ENCODE results near the gene GALNT9. TPM values are rescaled to one million over a fixed set of nuclear protein-coding genes. Genes with fewer than 3 reads are reported as not detected.

GALNT9 gene
- total RNA-seq, 1 donor, result not detected

DNA sequence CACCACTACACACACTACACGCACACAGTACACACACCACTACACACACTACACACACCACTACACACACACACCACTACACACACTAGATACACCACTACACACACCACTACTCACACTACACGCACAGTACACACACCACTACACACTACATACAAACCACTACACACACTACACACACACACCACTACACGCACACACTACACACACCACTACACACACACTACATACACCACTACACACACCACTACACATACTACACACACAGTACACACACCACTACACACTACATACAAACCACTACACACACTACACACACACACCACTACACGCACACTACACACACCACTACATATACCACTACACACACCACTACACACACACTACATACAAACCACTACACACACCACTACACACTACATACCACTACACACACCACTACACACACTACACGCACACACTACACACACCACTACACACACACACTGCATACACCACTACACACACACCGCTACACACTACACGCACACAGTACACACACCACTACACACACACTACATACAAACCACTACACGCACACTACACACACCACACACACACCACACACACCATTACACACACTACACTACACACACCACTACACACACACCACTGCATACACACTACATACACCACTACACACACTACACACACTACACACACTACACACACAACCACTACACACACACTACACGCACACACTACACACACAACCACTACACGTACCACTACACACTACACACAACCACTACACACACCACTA lies 173.4 kb downstream of the GALNT9 start:
- no peak for DNase-seq (ENCODE audit: low read depth)

DNA sequence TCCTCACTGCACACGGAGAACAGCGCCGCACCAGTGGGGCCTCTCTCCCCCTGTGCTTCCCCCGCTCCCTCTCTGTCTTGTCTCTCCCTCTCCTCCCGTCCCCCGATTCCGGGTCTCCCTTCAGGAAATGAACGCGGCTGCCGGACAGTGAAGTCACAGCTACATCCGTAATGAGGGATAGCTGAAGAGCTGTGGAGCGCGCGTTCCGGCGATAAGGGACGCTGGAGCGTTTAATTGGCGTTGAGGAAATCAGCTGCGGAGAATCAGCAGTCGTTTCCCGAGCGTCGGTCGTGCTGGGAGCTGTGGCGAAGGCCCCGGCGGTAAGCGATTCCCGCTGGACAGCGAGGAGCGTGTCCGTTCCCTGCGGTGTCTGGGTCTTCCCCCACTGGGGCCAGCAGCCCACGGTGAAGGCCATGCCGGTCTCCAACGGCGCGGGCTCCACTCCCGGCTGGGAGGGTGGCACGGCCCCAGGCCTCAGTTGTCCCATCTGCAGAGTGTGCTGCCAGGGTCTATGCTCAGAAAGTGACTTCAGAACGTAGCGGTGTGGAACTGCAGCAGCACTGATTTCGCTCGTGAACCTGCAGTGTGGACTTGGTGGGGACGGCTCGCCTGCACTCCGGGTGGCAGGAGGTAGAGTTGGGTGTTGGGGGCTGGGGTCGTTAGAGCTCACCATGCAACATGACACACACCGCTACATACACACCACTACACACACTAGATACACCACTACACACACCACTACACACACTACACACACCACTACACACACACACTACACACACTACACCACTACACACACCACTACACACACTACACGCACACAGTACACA lies 174.2 kb downstream of the GALNT9 start:
- TF ChIP-seq, protein P1, sequence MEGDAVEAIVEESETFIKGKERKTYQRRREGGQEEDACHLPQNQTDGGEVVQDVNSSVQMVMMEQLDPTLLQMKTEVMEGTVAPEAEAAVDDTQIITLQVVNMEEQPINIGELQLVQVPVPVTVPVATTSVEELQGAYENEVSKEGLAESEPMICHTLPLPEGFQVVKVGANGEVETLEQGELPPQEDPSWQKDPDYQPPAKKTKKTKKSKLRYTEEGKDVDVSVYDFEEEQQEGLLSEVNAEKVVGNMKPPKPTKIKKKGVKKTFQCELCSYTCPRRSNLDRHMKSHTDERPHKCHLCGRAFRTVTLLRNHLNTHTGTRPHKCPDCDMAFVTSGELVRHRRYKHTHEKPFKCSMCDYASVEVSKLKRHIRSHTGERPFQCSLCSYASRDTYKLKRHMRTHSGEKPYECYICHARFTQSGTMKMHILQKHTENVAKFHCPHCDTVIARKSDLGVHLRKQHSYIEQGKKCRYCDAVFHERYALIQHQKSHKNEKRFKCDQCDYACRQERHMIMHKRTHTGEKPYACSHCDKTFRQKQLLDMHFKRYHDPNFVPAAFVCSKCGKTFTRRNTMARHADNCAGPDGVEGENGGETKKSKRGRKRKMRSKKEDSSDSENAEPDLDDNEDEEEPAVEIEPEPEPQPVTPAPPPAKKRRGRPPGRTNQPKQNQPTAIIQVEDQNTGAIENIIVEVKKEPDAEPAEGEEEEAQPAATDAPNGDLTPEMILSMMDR (IDR thresholded peaks at IDR 0.05; ENCODE audit: insufficient read depth, low read depth, low read length), result no peak
- DNase-seq (ENCODE audit: low read depth), result no peak
- no peak overlapping the region for H3K4me3 ChIP-seq (ENCODE audit: low read depth, low read length)

More for the DNA sequence above, 173.4 kb downstream of the GALNT9 start:
- TF ChIP-seq, protein P1 (IDR thresholded peaks at IDR 0.05; ENCODE audit: insufficient read depth, low read depth, low read length), result no peak
- H3K4me3 ChIP-seq (ENCODE audit: low read depth, low read length), result no peak overlapping the region

DNA sequence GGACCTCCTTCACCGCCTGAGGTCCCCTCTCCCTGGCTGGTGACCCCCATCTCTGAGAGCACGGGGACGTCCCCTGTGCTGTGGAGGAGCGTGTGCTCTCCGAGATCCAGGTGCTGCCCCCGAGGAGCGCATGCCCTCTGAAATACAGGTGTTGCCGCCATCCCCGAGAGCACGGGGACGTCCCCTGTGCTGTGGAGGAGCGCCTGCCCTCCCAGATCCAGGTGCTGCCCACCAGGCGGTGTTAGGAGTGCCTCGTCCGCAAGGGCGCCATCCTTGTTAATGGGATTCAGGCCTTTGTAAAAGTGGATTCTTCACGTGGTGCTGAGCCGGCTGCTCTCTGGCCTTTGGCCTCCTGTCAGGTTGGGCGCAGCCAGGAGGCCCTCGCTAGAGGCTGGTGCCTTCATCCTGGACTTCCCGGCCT lies 175.0 kb downstream of the GALNT9 start:
- DNase-seq (ENCODE audit: low read depth), result no peak
- peak overlapping the region; percentile 30 for H3K4me3 ChIP-seq (ENCODE audit: low read depth, low read length)
- TF ChIP-seq, protein P1 (IDR thresholded peaks at IDR 0.05; ENCODE audit: insufficient read depth, low read depth, low read length), result no peak

DNA sequence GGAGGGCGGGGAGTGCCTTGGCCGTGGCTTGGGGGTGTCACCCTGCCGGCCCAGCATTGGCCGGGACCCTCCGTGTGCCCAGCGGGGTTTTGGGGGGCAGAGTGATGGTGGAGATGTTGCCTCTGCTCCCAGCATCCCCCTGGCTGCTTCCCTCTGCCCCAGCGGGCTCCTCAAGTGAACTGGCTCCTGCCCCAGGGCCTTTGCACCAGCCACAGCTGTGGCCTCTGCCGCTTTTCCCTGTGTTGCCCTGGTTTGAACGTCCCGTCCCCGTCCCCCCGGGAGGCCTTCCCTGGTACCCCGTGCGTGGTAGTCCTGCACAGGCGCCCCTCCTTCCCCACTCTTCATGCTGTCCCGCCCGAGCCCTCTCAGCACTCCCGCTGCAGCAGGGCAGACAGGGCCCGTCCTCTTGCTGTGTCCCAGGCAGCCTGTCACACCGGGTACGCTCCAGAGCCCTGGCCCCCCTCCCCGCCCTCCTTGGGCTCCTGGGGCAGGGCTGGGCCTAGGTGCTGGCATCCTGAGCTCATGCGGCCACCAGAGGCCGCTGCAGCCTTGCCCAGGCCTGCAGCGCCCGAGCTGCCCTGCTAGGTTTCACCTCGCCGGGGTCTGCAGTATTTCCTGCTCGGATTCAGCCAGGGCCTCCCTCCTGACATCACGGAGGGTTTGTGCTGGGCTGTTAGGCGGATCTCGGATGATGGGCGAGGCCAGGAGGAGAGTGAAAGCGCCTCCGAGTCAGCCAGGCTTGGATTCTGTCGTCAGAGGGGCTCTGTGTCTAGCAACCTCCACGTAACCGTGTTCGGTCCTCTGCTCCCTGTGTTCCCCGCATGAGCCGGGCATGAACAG lies 175.7 kb downstream of the GALNT9 start:
- TF ChIP-seq, protein P1 (IDR thresholded peaks at IDR 0.05; ENCODE audit: insufficient read depth, low read depth, low read length), result peak; percentile 93
- peak; percentile 69 for DNase-seq (ENCODE audit: low read depth)
- H3K4me3 ChIP-seq (ENCODE audit: low read depth, low read length), result peak overlapping the region; percentile 30

DNA sequence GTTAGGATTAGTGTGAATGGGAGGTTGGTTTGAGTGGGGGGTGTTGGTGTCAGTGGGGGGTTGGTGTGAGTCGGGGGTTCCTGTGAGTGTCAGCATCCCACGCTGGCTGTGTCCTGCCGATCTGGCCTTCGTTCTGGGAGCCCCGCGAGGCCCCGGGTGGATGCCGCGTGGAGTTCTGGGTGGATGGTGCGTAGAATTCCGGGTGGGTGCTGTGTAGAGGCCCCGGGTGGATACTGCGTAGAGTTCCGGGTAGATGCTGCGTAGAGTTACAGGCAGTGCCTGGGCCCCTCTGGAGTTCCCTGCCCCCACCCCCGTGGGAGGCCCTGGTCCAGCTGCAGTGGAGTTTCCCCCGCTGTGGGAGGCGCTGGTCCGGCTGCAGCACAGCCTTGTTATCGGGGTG lies 176.4 kb downstream of the GALNT9 start:
- TF ChIP-seq, protein P1 (IDR thresholded peaks at IDR 0.05; ENCODE audit: insufficient read depth, low read depth, low read length), result no peak
- no peak for DNase-seq (ENCODE audit: low read depth)

DNA sequence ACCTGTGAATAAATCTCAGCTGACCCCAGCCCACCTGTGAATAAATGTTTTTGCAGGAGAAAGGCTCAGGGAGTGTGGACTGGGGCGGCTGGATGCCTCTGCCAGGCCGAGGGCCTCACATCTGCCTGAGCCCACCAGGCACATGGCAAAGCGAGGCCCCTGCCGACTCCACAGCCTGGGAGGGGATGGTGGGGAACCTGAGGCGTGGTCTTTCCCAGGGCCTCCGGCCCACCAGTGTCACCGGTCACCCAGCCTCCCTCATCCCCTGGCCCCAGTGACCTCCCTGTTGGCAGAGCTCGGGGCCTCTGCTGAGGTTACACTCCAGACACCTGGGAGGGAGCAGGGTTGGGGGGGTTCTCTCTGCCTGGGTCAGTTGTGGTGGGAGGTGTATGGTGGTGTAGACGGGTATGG lies 177.0 kb downstream of the GALNT9 start:
- DNase-seq (ENCODE audit: low read depth), result no peak
- TF ChIP-seq, protein P1 (IDR thresholded peaks at IDR 0.05; ENCODE audit: insufficient read depth, low read depth, low read length), result no peak
- H3K4me3 ChIP-seq (ENCODE audit: low read depth, low read length), result no peak overlapping the region

More for the DNA sequence above, 176.4 kb downstream of the GALNT9 start:
- H3K4me3 ChIP-seq (ENCODE audit: low read depth, low read length), result no peak overlapping the region
